GM23338 (cell line): Measurements from ENCODE around the gene SLC9A8. TPM values are rescaled to one million over a fixed set of nuclear protein-coding genes. Genes with fewer than 3 reads are reported as not detected.

ENCODE experiments used
- ATAC-seq: fragments of 200-7000 bp; cut with Tn5 transposase; 3 replicates; pipeline ENCODE4 v1.9.1; 2020
- DNase-seq: peaks from one replicate; pipeline ENCODE4 v3.0.0-alpha.2; 2015; ENCODE audit warnings: low spot score
- H2AFZ ChIP-seq: fragments of 200-600 bp; sonication (generic); 2 replicates; pipeline ENCODE4 v1.8.0; 2016; ENCODE audit warnings: antibody characterized with exemption, mild to moderate bottlenecking, moderate library complexity
- H3F3A ChIP-seq: fragments of 200-600 bp; sonication (generic); replicated peaks from 2 replicates; pipeline ENCODE4 v1.8.0; 2017; ENCODE audit warnings: antibody characterized with exemption, mixed run types, low read depth
- H3K27ac ChIP-seq: fragments of 200-600 bp; sonication (generic); 2 replicates; pipeline ENCODE4 v1.6.1; 2016; ENCODE audit warnings: low read depth
- H3K27me3 ChIP-seq: fragments of 200-600 bp; sonication (generic); 2 replicates; pipeline ENCODE4 v1.8.0; 2016; ENCODE audit warnings: mild to moderate bottlenecking, mixed run types, moderate library complexity; ENCODE audit not compliant: insufficient read depth
- H3K36me3 ChIP-seq: fragments of 200-600 bp; sonication (generic); 2 replicates; pipeline ENCODE4 v1.8.0; 2016; ENCODE audit warnings: mild to moderate bottlenecking; ENCODE audit not compliant: insufficient read depth
- H3K4me1 ChIP-seq: fragments of 200-600 bp; sonication (generic); 2 replicates; pipeline ENCODE4 v1.8.0; 2016; ENCODE audit warnings: mild to moderate bottlenecking, moderate library complexity; ENCODE audit not compliant: insufficient read depth
- H3K4me2 ChIP-seq: fragments of 200-600 bp; sonication (generic); 2 replicates; pipeline ENCODE4 v1.7.1; 2017; ENCODE audit warnings: mixed run types
- H3K4me3 ChIP-seq: fragments of 200-600 bp; sonication (generic); 2 replicates; pipeline ENCODE4 v1.6.1; 2016; ENCODE audit warnings: mixed run types
- H3K79me2 ChIP-seq: fragments of 200-600 bp; sonication (generic); replicated peaks from 2 replicates; pipeline ENCODE4 v1.8.0; 2017; ENCODE audit warnings: mild to moderate bottlenecking; ENCODE audit not compliant: insufficient read depth
- H3K9me2 ChIP-seq: fragments of 200-600 bp; sonication (generic); 2 replicates; pipeline ENCODE4 v1.8.0; 2017; ENCODE audit not compliant: insufficient read depth
- H4K20me1 ChIP-seq: fragments of 200-600 bp; sonication (generic); replicated peaks from 2 replicates; pipeline ENCODE4 v1.8.0; 2017; ENCODE audit warnings: mild to moderate bottlenecking; ENCODE audit not compliant: insufficient read depth
- H3K27ac Mint-ChIP-seq: 2 replicates; pipeline ENCODE4 v1.8.0; 2020; ENCODE audit warnings: inconsistent platforms, mild to moderate bottlenecking, moderate library complexity, mixed read lengths
- H3K27me3 Mint-ChIP-seq: 3 replicates; pipeline ENCODE4 v1.8.0; 2022; ENCODE audit warnings: low read depth, mild to moderate bottlenecking, moderate library complexity, mixed read lengths, inconsistent platforms; ENCODE audit not compliant: insufficient read depth, poor library complexity
- H3K36me3 Mint-ChIP-seq: 3 replicates; pipeline ENCODE4 v1.8.0; 2021; ENCODE audit warnings: low read depth, mild to moderate bottlenecking, inconsistent platforms, moderate library complexity, mixed read lengths
- H3K4me1 Mint-ChIP-seq: 3 replicates; pipeline ENCODE4 v1.8.0; 2020; ENCODE audit warnings: mild to moderate bottlenecking, inconsistent platforms, mixed read lengths
- H3K4me3 Mint-ChIP-seq: 3 replicates; pipeline ENCODE4 v1.8.0; 2021; ENCODE audit warnings: moderate library complexity, mild to moderate bottlenecking, inconsistent platforms, mixed read lengths
- H3K9me3 Mint-ChIP-seq: 3 replicates; pipeline ENCODE4 v1.8.0; 2020; ENCODE audit warnings: moderate library complexity, mild to moderate bottlenecking, inconsistent platforms, mixed read lengths
- ZNF331 ChIP-seq: fragments of 250-450 bp; sonication (Bioruptor Pico); IDR thresholded peaks from 2 replicates; pipeline ENCODE4 v1.5.0; 2020; ENCODE audit warnings: low read depth, mild to moderate bottlenecking, moderate library complexity
- polyA plus RNA-seq: library from polyadenylated mRNA; unstranded; fragments of >200 nt; fragmentation: Nextera tagmentation; extraction: Ambion mirVana; gene quantifications from 2 replicates; pipeline ENCODE4 v1.2.1, GENCODE V29; 2016
- total RNA-seq: library from RNA; depleted of rRNA; stranded (reverse); fragments of >200 nt; shearing (Covaris generic); gene quantifications from 2 replicates; pipeline ENCODE4 v1.2.3, GENCODE V29; 2014
- TF ChIP-seq, protein P1 (sequence below): fragments of 250-450 bp; sonication (Bioruptor Pico); IDR thresholded peaks from 2 replicates; pipeline ENCODE4 v1.5.0; 2020; ENCODE audit warnings: mild to moderate bottlenecking, moderate library complexity
- TF ChIP-seq, protein P2 (sequence below): IDR thresholded peaks from 2 replicates; pipeline ENCODE4 v1.6.1; 2016; ENCODE audit warnings: antibody characterized with exemption

The SLC9A8 gene
- total and polyA plus RNA-seq, 2 experiments from 2014 or later = 2.6 to 6.4 TPM

- peaks cover 2% of the 10 kb centered on the region for H3K27me3 Mint-ChIP-seq
- H4K20me1 ChIP-seq = peaks cover 2% of the 10 kb centered on the region; the same call in 1 of the 2 replicates
- H3K27ac Mint-ChIP-seq = no peak overlapping the region
- ATAC-seq = no peak
- no peaks in the 10 kb centered on the region; the same call in 1 of the 2 replicates for H3K79me2 ChIP-seq
- no peak overlapping the region for H3K4me3 ChIP-seq
- H3K9me3 Mint-ChIP-seq = peaks cover 3% of the 10 kb centered on the region; the same call in 1 of the 3 replicates
- no peak for DNase-seq
- no peaks in the 10 kb centered on the region for H3K4me1 ChIP-seq
- peaks cover 21% of the 10 kb centered on the region for H3K36me3 ChIP-seq
- H3K27me3 ChIP-seq = no peaks in the 10 kb centered on the region
- no peak overlapping the region for H3K4me2 ChIP-seq
- TF ChIP-seq, protein P1, sequence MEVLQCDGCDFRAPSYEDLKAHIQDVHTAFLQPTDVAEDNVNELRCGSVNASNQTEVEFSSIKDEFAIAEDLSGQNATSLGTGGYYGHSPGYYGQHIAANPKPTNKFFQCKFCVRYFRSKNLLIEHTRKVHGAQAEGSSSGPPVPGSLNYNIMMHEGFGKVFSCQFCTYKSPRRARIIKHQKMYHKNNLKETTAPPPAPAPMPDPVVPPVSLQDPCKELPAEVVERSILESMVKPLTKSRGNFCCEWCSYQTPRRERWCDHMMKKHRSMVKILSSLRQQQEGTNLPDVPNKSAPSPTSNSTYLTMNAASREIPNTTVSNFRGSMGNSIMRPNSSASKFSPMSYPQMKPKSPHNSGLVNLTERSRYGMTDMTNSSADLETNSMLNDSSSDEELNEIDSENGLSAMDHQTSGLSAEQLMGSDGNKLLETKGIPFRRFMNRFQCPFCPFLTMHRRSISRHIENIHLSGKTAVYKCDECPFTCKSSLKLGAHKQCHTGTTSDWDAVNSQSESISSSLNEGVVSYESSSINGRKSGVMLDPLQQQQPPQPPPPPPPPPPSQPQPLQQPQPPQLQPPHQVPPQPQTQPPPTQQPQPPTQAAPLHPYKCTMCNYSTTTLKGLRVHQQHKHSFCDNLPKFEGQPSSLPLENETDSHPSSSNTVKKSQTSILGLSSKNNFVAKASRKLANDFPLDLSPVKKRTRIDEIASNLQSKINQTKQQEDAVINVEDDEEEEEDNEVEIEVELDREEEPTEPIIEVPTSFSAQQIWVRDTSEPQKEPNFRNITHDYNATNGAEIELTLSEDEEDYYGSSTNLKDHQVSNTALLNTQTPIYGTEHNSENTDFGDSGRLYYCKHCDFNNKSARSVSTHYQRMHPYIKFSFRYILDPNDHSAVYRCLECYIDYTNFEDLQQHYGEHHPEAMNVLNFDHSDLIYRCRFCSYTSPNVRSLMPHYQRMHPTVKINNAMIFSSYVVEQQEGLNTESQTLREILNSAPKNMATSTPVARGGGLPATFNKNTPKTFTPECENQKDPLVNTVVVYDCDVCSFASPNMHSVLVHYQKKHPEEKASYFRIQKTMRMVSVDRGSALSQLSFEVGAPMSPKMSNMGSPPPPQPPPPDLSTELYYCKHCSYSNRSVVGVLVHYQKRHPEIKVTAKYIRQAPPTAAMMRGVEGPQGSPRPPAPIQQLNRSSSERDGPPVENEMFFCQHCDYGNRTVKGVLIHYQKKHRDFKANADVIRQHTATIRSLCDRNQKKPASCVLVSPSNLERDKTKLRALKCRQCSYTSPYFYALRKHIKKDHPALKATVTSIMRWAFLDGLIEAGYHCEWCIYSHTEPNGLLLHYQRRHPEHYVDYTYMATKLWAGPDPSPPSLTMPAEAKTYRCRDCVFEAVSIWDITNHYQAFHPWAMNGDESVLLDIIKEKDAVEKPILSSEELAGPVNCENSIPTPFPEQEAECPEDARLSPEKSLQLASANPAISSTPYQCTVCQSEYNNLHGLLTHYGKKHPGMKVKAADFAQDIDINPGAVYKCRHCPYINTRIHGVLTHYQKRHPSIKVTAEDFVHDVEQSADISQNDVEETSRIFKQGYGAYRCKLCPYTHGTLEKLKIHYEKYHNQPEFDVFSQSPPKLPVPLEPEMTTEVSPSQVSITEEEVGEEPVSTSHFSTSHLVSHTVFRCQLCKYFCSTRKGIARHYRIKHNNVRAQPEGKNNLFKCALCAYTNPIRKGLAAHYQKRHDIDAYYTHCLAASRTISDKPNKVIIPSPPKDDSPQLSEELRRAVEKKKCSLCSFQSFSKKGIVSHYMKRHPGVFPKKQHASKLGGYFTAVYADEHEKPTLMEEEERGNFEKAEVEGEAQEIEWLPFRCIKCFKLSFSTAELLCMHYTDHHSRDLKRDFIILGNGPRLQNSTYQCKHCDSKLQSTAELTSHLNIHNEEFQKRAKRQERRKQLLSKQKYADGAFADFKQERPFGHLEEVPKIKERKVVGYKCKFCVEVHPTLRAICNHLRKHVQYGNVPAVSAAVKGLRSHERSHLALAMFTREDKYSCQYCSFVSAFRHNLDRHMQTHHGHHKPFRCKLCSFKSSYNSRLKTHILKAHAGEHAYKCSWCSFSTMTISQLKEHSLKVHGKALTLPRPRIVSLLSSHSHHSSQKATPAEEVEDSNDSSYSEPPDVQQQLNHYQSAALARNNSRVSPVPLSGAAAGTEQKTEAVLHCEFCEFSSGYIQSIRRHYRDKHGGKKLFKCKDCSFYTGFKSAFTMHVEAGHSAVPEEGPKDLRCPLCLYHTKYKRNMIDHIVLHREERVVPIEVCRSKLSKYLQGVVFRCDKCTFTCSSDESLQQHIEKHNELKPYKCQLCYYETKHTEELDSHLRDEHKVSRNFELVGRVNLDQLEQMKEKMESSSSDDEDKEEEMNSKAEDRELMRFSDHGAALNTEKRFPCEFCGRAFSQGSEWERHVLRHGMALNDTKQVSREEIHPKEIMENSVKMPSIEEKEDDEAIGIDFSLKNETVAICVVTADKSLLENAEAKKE (CRISPR knock-in tag) = no peak
- no peak for TF ChIP-seq ZNF331 (CRISPR knock-in tag)
- TF ChIP-seq, protein P2, sequence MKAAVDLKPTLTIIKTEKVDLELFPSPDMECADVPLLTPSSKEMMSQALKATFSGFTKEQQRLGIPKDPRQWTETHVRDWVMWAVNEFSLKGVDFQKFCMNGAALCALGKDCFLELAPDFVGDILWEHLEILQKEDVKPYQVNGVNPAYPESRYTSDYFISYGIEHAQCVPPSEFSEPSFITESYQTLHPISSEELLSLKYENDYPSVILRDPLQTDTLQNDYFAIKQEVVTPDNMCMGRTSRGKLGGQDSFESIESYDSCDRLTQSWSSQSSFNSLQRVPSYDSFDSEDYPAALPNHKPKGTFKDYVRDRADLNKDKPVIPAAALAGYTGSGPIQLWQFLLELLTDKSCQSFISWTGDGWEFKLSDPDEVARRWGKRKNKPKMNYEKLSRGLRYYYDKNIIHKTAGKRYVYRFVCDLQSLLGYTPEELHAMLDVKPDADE = no peak
- peaks cover 3% of the 10 kb centered on the region; the same call in 1 of the 2 replicates for H3K9me2 ChIP-seq
- H3K4me3 Mint-ChIP-seq = no peak overlapping the region
- H3F3A ChIP-seq = no peaks in the 10 kb centered on the region
- H3K4me1 Mint-ChIP-seq = 0 out of 3 replicates have a peak, but pooled peaks cover 3% of the 10 kb centered on the region
- no peak overlapping the region for H3K27ac ChIP-seq
- no peak overlapping the region for H2AFZ ChIP-seq
- H3K36me3 Mint-ChIP-seq = peaks cover 28% of the 10 kb centered on the region
Observed at GRCh38 chr20:49823152-49823847, 10.7 kb downstream of the SLC9A8 start.
